Stimulated activated CD4-positive, alpha-beta T cell treated with anti-CD3 and anti-CD28 coated beads, Interleukin-12 subunit alpha, Interleukin-12 subunit beta, amount 100 ng/mL, for 4 hours (primary cell): ENCODE data around the gene CBY2.
"Not testable (repeated sequence)": the region's sequence is repeated elsewhere in the genome, so short reads cannot be mapped to it uniquely, and the experiment has no call there.

ENCODE experiments used
- DNase-seq: peaks from one replicate; pipeline ENCODE4 v3.0.0-alpha.2; 2020

The CBY2 gene, protein sequence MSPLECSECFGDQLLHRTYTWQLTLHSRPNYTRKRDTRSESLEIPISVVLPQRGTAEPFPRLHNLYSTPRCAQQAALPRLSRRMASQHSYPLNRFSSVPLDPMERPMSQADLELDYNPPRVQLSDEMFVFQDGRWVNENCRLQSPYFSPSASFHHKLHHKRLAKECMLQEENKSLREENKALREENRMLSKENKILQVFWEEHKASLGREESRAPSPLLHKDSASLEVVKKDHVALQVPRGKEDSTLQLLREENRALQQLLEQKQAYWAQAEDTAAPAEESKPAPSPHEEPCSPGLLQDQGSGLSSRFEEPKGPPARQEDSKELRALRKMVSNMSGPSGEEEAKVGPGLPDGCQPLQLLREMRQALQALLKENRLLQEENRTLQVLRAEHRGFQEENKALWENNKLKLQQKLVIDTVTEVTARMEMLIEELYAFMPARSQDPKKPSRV

DNA sequence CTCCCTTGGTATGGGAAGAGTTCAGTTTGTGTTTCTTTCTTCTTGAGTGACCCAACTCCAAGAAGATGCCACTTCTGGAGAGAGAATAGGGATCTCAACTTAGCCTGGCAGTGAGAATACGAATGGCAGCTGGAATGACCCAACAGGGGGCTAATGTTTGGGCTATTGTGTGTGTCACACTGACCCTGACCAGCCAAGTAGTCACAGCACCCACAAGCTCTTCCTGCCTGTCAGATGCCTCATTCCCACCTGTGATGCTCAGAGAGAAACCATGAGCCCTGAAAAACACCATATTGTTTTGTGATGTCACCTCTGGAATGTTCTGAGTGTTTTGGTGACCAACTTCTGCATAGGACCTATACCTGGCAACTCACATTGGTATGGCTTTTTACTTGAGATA lies at the start of gene CBY2:
Gene CBY2, plus strand, starts transcription at position 233 of the 400 bp plus-strand sequence. Its CDS starts 71 bp downstream, at position 304.
- DNase-seq: no peak

DNA sequence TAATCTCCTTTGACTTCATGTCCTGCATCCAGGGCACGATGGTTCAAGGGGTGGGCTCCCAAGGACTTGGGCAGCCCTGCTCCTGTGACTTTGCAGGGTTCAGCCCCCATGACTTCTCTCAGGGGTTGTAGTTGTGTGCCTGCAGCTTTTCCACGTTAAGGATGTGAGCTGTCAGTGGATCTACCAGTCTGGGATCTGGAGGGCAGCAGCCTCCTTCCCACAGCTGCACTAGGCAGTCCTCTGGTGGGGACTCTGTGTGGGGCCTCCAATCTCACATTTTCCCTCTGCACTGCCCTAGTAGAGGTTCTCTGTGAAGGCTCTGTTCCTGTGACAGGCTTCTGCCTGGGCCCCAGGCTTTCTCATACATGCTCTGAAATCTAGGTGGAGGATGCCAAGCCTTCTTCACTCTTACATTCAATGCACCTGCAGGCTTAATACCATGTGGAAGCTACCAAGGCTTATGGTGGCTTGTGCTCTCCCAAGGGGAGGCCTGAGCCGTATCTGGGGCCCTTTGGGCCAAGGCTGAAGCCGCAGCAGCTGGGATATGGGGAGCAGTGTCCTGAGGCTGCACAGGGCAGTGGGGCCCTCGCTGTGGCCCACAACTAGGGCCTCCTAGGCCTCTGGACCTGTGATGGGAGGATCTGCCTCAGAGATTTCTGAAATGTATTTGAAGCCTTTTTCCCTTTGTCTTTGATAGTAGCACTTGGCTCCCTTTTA lies 47.3 kb upstream of the CBY2 start:
- no peak for DNase-seq

DNA sequence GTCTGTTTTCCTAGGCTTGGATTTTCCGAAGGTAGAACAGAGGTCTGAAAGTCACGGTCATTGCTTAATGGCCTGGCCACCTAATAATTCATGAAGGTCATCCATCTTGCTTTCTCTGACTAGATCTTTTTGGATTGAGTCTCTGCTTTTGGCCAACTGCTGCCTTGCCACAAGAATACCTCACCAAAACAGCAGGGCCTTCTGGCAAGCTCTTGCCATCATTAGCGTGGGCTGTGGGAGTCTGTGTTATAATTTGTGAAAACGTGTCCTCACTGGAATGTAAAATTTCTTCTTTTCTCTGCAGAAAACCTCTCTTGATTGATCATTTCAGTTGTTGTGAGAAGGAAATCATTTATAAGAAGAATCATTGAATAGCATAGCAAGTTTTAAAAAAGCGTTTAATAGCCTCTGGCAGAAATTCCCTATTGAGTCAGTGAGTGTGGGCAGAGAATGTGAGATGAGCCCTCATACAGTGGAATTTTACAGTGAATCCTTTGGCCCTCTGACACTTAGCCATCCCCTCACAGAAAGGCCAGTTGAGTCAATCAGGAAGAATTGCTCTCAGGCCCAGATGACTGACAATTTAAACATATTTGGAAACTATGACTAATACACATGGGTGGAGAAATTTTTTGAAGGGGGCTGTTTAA lies 43.4 kb upstream of the CBY2 start:
- DNase-seq: no peak

DNA sequence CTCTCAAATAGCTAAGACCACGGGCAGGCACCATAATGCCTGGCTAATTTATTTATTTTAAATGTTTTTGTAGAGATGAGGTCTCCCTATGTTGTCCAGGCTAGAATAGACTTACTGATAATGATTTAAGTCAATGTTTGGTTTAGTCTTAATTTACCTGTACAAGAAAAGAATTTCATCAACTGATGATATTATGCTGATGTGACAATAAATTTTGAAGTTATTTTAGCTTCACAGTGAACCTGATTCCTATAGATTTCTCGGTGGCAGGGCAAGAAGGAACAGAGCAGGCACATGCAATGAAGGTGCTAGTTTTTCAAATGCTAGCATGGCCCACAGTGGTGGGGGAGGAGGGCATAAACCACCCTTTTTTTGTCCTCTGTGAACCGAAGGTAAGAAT lies 42.6 kb upstream of the CBY2 start:
- no peak for DNase-seq

DNA sequence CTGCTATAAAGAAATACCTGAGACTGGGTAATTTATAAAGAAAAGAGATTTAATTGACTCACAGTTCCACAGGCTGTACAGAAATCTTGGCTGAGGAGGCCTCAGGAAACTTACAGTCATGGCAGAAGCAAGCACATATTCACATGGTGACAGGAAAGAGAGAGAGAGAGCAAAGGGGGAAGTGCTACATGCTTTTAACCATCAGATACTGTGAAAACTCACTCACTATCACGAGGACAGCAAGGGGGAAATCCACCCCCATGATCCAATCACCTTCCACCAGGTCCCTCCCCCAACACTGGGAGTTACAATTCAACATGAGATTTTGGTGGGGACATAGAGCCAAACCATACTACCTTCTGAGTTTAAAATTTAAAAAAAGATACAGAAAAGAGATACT lies 41.7 kb upstream of the CBY2 start:
- not testable (repeated sequence) for DNase-seq

DNA sequence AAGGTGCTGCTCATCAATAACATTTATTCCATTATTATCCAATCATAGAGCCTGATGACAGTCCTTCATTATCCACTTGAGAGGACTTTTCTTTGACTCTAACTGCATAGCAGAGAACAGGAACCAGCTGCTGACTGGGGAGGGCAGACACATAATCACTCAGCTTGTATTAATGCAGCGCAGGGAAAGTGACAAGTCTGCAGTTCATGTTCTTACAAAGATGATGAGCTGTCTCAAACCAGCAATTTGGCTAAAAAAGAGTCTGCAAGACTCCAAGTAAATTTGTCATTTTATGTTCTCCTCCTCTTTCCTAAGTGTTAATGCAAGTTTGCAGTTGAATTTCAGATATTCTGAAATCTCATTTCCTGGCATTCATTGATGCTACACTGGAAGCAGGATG lies 40.0 kb upstream of the CBY2 start:
- no peak for DNase-seq

DNA sequence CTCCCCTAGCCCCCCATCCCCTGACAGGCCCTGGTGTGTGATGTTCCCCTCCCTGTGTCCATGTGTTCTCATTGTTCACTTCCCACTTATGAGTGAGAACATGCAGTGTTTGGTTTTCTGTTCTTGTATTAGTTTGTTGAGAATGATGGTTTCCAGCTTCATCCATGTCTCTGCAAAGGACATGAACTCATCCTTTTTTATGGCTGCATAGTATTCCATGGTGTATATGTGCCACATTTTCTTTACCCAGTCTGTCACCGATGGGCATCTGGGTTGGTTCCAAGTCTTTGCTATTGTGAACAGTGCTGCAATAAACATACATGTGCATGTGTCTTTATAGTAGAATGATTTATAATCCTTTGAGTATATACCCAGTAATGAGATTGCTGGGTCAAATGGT lies 39.2 kb upstream of the CBY2 start:
- DNase-seq: not testable (repeated sequence)

DNA sequence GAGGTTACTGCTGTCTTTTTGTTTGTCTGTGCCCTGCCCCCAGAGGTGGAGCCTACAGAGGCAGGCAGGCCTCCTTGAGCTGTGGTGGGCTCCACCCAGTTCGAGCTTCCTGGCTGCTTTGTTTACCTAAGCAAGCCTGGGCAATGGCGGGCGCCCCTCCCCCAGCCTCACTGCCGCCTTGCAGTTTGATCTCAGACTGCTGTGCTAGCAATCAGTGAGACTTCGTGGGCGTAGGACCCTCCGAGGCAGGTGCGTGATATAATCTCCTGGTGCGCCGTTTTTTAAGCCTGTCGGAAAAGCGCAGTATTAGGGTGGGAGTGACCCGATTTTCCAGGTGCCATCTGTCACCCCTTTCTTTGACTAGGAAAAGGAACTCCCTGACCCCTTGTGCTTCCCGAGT lies 32.5 kb upstream of the CBY2 start:
- DNase-seq: not testable (repeated sequence)

DNA sequence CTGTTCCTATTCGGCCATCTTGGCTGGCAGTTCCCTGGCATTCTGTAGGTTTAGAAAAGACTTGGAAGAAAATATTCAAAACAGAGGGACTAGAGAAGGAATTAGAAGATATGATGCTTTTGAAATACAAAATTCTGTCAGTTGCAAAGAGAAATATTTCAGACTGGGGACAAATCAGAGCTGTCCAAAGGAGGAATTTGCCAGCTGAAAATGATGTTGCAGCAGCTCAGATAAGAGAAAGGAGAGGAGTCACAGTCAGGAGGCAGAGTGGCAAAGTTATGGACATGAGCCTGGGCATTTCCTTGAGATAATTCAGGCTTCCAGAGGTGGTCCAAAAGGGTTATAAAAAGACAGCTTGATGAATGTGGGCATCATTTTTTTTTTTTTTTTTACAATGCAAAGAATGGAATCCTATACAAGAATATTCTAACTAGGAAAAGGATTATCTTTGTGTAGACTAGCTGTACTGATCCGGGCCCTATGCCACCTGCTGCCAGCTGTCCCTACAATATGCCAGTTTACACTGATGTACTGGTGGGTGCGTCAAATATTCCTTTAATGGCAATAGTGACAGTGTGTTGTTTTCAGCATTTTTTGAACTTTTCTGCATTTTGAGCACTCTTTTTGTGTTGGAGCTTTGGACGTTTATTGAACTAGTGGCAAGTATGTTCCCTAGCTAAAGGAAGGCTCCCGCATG lies 31.8 kb upstream of the CBY2 start:
- no peak for DNase-seq

DNA sequence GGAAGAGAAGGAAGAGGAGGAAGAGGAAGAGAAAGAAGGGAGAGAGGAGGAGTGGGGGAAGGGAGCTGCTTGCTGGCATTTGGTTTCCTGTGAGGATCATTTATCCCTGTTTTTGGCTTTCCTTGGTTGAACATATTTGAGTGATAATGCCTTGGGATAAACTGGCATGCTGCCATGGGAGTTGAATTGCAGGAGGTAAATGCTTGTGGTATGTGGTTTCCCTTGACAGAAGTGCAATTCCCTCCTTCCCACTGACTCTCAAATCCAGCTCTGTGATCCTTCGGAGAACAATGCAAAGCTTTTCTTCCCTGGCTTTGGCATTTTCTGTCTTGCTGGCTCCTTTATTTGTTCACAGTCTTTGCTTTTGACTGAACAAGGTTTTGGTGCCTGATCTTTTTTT lies 27.2 kb upstream of the CBY2 start:
- DNase-seq: no peak

DNA sequence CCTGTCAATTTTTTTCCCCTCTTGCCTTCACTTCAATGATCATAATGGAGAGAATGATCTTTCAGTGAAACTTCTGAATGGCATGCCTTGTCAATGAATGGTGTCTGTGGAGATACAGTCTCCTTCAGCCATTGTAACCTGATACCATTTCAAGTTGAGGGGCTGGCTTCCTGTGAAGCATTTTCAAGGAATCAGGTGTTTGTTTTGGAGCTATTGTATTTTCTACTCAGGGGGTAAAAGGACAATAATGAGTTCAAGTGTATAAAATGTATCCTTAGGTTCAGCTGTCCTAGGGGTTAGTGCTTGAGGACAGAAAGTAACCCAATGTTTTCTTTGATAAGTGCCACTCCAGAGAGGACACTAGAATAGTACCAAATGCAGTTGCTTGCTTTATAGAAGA lies 23.8 kb upstream of the CBY2 start:
- no peak for DNase-seq

DNA sequence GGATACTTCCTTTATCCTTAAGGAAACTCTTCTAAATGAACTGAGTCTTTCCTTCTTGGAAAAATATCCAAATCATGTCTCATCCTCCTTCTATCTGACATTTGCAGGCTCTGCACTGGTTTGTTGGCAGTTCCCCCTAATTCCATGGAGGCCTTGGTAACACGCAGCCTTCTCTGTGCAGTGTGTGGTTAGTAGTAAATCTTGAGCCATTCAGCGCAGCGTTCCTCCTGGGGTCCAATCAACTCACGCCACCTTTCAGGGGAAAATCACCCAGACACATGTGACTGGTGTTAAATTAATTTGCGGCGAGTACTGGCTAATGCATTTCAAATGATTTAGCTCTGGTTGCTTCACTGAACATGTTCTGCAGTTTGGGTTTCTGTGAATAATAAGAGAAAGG lies 21.0 kb upstream of the CBY2 start:
- DNase-seq: no peak

DNA sequence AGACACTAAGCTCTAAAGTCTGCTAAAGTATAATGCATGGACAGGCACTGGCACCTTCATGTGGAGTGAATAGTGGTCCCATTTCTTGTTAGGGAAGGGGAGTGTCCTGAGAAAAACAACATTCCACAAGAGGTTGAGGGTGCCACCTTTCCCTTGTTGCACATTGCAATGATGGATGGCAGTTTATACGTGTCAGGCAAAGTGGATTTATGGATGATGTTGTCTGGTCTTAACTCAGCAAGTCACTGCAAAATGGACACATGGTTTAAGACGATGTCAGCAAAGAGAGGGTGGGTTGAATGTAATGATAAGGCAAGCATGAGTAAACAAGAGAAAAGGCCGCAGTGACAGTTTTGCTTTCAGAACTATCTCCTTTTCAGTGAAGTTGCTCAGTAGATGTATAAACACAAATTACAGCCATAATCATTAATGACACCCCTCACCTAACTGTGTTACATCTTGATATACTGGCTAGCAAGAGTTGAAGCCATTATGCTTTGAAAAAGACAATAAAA lies 19.6 kb upstream of the CBY2 start:
- no peak for DNase-seq

DNA sequence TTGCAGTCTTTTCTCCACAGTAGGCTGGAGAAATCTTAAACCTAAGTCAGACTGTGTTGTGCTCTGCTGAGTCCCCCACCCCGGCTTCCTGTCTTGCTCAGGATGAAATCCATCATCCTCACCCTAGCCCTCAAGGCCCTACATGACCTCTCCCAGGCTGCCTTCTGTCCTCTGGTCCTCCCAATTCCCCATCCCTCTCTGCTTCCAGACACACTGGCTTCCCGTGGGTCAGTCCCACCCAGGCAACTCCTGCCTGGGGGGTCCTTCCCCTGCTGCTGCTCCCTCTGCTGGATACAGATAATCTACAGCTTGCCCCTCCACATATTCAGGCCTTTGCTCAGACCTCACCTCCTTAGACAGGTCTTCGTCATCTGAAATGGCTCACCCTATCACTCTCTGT lies 18.4 kb upstream of the CBY2 start:
- no peak for DNase-seq

DNA sequence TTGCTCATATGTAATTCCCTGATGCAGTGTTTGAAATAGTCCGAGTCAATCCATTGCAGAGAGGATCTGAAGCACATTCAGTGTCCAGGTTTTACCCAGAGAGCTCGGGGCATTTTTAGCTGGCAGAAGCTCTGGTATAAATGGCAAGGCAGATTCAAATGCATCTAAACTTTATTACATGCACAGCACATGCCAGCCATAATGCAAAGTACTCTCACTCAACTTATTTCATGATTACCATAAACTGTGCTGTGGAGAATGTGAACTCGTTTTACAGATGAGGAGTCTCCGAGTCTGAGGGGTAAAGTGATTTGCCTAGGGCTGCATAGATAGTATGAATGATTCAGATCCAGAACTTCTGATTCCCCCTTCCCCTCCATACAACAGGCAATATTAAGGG lies 13.5 kb upstream of the CBY2 start:
- no peak for DNase-seq

DNA sequence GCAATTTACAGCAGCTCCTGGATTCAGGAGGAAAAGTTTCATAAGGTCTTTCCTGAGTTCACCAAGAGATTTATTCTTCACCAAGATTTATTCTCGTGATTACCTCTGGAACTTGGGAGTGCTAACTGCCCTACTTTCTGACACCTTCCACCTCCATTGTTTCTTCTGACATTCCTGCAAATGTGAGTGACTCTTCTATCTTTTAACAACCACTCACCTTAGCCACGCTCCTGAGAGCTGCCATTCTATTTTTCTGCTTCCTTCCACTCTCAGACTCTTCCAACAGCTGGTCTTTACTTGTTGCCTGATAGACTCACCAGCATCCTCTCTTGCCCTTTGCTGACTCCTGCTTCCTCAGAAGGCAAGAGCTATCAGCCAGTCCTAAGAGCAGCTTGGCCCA lies 11.5 kb upstream of the CBY2 start:
- no peak for DNase-seq

DNA sequence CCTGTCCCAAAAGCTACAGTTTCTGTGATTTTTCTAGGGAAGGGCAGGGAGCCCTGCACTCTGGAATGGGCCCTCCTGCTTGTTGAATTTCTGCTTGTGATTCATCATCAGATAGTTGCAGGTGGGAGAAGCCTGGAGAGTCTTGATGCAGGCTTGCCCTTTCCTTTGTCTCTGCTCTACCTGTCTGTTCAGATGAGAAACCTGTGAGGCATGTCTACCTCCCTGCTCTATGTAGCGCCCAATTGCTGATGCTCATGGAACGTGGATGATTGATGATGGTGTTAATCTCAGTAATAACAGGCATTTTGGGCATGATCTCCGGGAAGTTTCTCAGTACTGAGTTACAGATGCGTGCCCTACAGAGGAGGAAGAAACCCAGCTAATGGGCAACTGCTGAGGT lies 10.9 kb upstream of the CBY2 start:
- no peak for DNase-seq

DNA sequence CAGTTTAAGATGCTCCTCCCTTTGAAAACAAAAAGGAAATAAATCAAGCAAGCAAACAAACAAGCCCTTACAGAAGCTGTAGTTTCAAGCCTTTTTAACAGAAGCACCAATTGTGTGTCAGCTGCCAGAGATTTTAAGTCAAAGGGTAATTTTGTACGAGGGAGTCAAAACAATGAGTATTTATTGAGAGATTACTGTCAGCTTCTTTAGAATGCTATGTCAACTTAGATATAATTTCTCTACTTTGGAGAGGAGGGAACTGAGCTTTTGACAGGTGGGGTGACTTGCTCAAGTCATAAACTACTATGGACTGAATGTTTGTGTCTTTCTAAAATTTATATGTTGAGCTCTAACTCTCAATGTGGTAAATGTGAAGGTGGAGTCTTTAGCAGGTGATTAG lies 10.5 kb upstream of the CBY2 start:
- no peak for DNase-seq

DNA sequence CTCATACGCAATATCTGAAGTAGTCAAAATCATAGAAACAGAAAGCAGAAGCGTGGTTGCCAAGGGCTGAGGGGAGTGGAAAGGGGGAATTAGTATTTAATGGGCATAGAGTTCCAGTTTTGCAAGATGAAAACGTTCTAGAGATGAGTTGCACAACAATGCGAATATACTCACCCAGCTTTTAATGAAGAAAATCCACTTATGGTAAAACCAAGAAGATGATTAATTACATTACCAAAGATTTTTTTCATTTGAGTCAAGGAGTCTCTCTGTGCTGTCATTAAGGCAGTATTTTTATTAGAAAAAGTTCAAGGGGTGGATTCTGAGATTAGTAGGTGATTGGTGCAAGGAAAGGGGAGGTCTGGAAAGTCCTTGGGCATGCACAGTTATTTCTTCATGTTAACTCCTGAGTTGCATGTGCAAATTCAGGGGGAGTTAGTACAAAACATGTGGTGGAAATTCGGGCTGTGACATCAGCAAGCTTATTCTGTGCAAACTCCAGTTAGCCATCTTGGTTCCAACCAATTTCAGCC lies 6.9 kb upstream of the CBY2 start:
- no peak for DNase-seq

DNA sequence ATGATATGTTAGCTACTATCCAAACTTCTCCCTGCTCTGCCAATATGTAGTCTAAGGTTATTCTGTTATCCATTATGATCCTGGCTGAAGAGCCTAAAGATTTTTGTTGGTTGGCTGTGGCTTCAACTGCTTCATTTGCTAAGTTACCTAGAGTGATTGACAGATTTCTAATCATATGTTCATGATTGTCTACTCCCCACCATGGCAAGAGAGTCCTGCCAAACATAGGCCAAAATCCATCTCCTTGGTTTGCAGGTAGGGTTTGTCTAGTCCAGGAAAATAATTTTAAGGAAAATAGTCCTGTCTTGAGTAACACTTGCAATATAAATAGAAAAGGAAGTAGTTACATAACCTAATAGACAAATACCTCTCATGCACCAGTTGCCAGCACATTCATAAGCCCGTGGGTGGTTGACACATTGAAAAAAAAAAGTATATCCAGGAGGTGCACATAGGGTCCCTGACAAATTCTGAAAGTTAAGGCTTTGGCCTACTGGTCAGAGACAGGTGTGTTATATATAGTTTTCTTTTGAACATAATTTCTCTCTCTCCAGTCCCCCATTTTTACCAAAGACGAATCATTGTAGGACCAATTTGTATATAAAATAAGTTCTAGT lies 5.4 kb upstream of the CBY2 start:
- no peak for DNase-seq

DNA sequence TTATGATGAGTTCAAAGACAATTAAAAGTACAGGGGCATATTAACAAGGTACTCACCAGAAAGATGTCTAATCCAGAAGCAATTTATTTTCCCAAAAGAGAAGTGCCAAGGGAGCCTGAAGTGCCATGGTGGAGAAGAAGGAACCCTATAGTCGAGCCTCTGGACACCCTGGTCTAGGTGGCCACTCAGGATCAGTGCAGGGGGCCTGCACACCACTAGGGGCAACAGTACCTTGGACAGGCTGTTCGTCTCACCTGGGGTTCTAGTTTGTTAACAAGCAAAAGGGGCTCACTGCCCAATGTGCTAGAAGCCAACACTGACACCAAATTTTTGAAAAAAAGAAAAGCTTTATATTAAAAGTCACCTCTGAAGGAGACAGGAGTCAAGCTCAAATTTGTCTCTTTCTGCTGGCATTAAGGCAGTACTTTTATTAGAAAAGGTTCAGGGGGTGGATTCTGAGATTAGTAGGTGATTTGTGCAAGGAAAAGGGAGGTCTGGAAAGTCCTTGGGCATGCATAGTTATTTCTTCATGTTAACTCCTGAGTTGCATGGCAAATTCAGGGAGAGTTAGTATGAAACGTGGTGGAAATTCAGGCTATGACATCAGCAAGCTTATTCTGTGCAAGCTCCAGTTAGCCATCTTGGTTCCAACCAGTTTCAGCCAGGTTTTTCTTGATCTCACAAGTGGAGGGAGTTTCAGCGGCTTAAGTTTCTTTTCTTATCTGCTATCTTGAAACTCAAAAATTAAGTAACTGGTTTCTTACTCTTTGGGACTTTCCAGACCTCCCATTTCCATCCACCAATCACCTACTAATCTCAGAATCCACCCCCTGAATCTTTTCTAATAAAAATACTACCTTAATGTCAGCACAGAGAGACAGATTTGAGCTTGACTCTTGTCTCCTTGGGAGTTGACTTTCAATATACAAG lies 884 bp upstream of the CBY2 start:
- no peak for DNase-seq
